HG03095 (cell line): Measurements from ENCODE around the gene STAP2.
"Not testable (repeated sequence)": the region's sequence is repeated elsewhere in the genome, so short reads cannot be mapped to it uniquely, and the experiment has no call there.

Source experiments
- ATAC-seq: cut with Tn5 transposase; IDR thresholded peaks from one replicate; pipeline ENCODE4 v1.9.1; 2021; ENCODE audit warnings: moderate library complexity; ENCODE audit not compliant: unreplicated experiment

Gene STAP2

GRCh38 chr19:4302243-4302640 lies 36.4 kb downstream of the STAP2 start, which contains the start of gene TMIGD2:
TMIGD2 (minus strand) TSS chr19:4302389; CDS start chr19:4302385, 4 bp downstream.
- no peak for ATAC-seq

GRCh38 chr19:4301590-4302242 lies 36.9 kb downstream of the STAP2 start:
- ATAC-seq = no peak

- no peak for ATAC-seq
Observed at GRCh38 chr19:4300589-4300988, 38.0 kb downstream of the STAP2 start.

GRCh38 chr19:4298810-4299550 lies 39.6 kb downstream of the STAP2 start:
- no peak for ATAC-seq

GRCh38 chr19:4297901-4298809 lies 40.5 kb downstream of the STAP2 start:
- no peak for ATAC-seq

GRCh38 chr19:4295972-4296771 lies 42.5 kb downstream of the STAP2 start:
- no peak for ATAC-seq

- no peak for ATAC-seq
Observed at GRCh38 chr19:4294389-4294788, 44.2 kb downstream of the STAP2 start.

GRCh38 chr19:4292515-4292914 lies 46.1 kb downstream of the STAP2 start:
- no peak for ATAC-seq

- ATAC-seq = no peak
Observed at GRCh38 chr19:4291184-4291732, 47.4 kb downstream of the STAP2 start.

GRCh38 chr19:4288091-4288777 lies 50.4 kb downstream of the STAP2 start:
- no peak for ATAC-seq

- ATAC-seq = not testable (repeated sequence)
Observed at GRCh38 chr19:4286141-4286540, 52.5 kb downstream of the STAP2 start.

GRCh38 chr19:4284974-4285373 lies 53.7 kb downstream of the STAP2 start:
- ATAC-seq = no peak

- ATAC-seq = no peak
Observed at GRCh38 chr19:4284176-4284958, 54.3 kb downstream of the STAP2 start.

GRCh38 chr19:4279530-4280422 lies 58.9 kb downstream of the STAP2 start:
- no peak for ATAC-seq

GRCh38 chr19:4279267-4279529 lies 59.4 kb downstream of the STAP2 start:
- ATAC-seq = no peak

GRCh38 chr19:4278419-4279266 lies 60.0 kb downstream of the STAP2 start, which contains the start of gene SHD:
SHD (plus strand) TSS chr19:4279266; CDS start chr19:4280064, 798 bp downstream.
- no peak for ATAC-seq

GRCh38 chr19:4278010-4278409 lies 60.6 kb downstream of the STAP2 start:
- ATAC-seq = no peak
